ENCODE measurements around the gene VPS51. TPM values are rescaled to one million over a fixed set of nuclear protein-coding genes. Genes with fewer than 3 reads are reported as not detected.
A peak's percentile ranks its signal among the peaks of the same experiment; 100 is the strongest.

Gene VPS51
- total and polyA plus RNA-seq, 2 of the 13 experiments (the other 11 are each of a cell fraction or from before 2014, with no cell fraction given) = 76.3 to 90.6 TPM

DNA sequence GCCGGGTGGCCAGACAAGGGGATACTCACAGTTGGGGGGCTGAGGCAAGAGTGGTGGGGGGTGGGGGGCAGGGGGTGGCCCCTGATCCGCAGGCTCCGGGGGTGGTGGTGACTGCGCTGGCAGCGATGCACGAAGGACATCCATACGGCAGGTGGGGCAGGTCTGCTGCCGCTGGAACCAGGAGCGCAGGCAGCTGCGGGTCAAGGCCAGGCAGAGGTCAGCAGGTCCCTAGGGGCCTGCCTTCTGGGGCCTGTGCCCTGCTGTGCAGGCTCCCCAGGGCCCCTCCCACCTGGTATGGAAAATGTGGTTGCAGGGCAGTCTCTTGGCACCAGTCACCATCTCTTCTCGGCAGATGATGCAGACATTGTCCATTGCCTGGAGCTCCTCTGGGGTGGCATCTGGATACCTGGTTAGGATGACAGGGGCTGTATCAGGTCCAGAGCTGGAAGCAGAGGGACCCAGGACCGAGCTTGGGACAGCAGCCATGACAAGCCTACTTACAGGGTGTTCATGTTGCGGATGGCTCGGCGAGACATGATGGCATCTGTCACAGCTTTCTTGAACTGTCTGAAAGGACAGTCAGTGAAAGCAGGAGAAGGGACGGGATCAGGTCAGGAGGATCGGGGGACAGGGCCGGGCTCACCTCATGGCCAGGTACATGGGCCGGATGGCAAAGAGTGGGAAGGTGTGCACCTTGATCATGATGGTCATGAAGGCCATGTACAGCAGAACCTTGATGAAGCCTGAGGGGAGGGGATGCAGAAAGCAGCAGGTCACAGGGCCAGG is 34.8 kb downstream of the VPS51 start (continued):
- no peak for TF ChIP-seq ZNF207 (IDR thresholded peaks at IDR 0.05; ENCODE audit: borderline replicate concordance)

DNA sequence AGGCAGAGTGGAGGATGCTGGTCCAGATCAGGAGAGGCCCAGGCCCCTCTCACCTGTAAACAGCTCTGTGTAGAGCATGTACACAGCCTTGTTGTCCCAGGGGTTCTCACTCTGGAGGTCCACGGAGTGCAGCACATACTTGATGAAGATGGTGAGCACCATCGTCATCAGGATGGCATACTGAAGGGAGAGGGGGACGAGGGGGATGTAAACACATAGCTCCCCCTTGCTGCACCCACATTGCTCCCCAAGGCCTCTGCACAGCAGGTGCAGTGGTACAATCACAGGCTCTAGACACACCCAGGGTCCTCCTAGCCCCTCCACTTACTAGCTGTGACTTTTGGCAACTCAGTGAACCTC is 35.4 kb downstream of the VPS51 start:
- peaks cover 17% of the 10 kb centered on the region for H4K20me1 ChIP-seq (ENCODE audit: insufficient read depth, low read length)
- H3K4me2 ChIP-seq (ENCODE audit: low read depth, low read length) = no peak overlapping the region
- CTCF ChIA-PET (ENCODE audit: low intra/inter-chr PET ratio, low total read pairs) = no interaction called here
- ATAC-seq = no peak
- DNase-seq (ENCODE audit: low spot score) = no peak
- no peak for FAIRE-seq
- no peaks in the 10 kb centered on the region; a peak in 1 of 5 replicates for H3K27me3 ChIP-seq (ENCODE audit: control insufficient read depth in 1 of 2, insufficient read depth in 2 of 2, low read length in 2 of 2)
- no peaks in the 10 kb centered on the region for H3K9me3 ChIP-seq (ENCODE audit: low read length)
- TF ChIP-seq, protein P1, sequence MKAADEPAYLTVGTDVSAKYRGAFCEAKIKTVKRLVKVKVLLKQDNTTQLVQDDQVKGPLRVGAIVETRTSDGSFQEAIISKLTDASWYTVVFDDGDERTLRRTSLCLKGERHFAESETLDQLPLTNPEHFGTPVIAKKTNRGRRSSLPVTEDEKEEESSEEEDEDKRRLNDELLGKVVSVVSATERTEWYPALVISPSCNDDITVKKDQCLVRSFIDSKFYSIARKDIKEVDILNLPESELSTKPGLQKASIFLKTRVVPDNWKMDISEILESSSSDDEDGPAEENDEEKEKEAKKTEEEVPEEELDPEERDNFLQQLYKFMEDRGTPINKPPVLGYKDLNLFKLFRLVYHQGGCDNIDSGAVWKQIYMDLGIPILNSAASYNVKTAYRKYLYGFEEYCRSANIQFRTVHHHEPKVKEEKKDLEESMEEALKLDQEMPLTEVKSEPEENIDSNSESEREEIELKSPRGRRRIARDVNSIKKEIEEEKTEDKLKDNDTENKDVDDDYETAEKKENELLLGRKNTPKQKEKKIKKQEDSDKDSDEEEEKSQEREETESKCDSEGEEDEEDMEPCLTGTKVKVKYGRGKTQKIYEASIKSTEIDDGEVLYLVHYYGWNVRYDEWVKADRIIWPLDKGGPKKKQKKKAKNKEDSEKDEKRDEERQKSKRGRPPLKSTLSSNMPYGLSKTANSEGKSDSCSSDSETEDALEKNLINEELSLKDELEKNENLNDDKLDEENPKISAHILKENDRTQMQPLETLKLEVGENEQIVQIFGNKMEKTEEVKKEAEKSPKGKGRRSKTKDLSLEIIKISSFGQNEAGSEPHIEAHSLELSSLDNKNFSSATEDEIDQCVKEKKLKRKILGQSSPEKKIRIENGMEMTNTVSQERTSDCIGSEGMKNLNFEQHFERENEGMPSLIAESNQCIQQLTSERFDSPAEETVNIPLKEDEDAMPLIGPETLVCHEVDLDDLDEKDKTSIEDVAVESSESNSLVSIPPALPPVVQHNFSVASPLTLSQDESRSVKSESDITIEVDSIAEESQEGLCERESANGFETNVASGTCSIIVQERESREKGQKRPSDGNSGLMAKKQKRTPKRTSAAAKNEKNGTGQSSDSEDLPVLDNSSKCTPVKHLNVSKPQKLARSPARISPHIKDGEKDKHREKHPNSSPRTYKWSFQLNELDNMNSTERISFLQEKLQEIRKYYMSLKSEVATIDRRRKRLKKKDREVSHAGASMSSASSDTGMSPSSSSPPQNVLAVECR (CRISPR knock-in tag; IDR thresholded peaks at IDR 0.05; ENCODE audit: borderline replicate concordance) = 0 out of 2 replicates have a peak, but pooled peaks have one; percentile 27
- TF ChIP-seq, protein P2, sequence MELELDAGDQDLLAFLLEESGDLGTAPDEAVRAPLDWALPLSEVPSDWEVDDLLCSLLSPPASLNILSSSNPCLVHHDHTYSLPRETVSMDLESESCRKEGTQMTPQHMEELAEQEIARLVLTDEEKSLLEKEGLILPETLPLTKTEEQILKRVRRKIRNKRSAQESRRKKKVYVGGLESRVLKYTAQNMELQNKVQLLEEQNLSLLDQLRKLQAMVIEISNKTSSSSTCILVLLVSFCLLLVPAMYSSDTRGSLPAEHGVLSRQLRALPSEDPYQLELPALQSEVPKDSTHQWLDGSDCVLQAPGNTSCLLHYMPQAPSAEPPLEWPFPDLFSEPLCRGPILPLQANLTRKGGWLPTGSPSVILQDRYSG (CRISPR knock-in tag; IDR thresholded peaks at IDR 0.05) = no peak
- H3K4me3 ChIP-seq (replicated peaks in 1 of 3; ENCODE audit: insufficient read depth in 1 of 3, low read depth in 2 of 3, low read length in 3 of 3) = no peak overlapping the region
- H3K9ac ChIP-seq (ENCODE audit: insufficient read depth, low read depth, low read length) = no peak overlapping the region
- intact Hi-C loops (cut with micrococcal nuclease; ENCODE audit: unreplicated experiment) (no loop called here), in situ Hi-C loops (cut with HindIII; ENCODE audit: extremely low pct_ligation_motif_present, low pct_unique_long_range_greater_than_20kb) (no loop called here)
- WGBS (ENCODE audit: low lambda C conversion rate) = no CpG with 5 or more reads among the region's 3 CpGs
- peaks cover 26% of the 10 kb centered on the region for H3K79me2 ChIP-seq (ENCODE audit: insufficient read depth, low read length)
- POLR2A ChIA-PET = interaction anchor here (0.8 to 2.7 kb wide), 4 partner anchors 9 to 50 kb away, joined by 3 to 20 read pairs (median 7); partner anchors contain the start of genes CAPN1, FAU and MRPL49
- BruUV-seq (replicated peaks) = no TSS peak
- no peak overlapping the region for H2AFZ ChIP-seq (ENCODE audit: low read length)
- H3K4me1 ChIP-seq (ENCODE audit: insufficient read depth, low read length) = peaks cover 25% of the 10 kb centered on the region
- peaks cover 36 to 58% of the 10 kb centered on the region in 2 experiments for H3K36me3 ChIP-seq (replicated peaks in 1 of 2; ENCODE audit: control insufficient read depth in 1 of 2, insufficient read depth in 2 of 2, low read length in 2 of 2)
- H3K27ac ChIP-seq (ENCODE audit: extremely low read length, insufficient read depth, low read length) = no peak overlapping the region
